Endothelial cell of umbilical vein (primary cell): Measurements from ENCODE around the gene UBE4B.

ENCODE experiments used
- CTCF ChIP-seq, 2 donors: IDR thresholded peaks; 1 replicate in 1 of 2; 2 replicates in 1 of 2; pipeline ENCODE4 v1.5.1; 2011; ENCODE audit warnings: low read length in 2 of 2, mild to moderate bottlenecking in 2 of 2, moderate library complexity in 2 of 2, control low read depth in 1 of 2, inconsistent platforms in 1 of 2, low read depth in 1 of 2; ENCODE audit not compliant: insufficient read depth in 1 of 2; ENCODE audit errors: extremely low read depth in 1 of 2
- MAX ChIP-seq: IDR thresholded peaks from 2 replicates; pipeline ENCODE4 v1.6.1; 2011; ENCODE audit not compliant: insufficient read depth, insufficient read length
- MYC ChIP-seq: IDR thresholded peaks from one replicate; pipeline ENCODE4 v1.6.1; 2011; ENCODE audit warnings: mild to moderate bottlenecking, low read depth, low read length
- POLR2A ChIP-seq: IDR thresholded peaks from 2 replicates; pipeline ENCODE4 v1.6.1; 2012; ENCODE audit warnings: low read depth, mild to moderate bottlenecking, control low read depth, low read length

- no peak for TF ChIP-seq CTCF (IDR thresholded peaks at IDR 0.05; ENCODE audit: extremely low read depth in 1 of 2, insufficient read depth in 1 of 2, low read depth in 1 of 2, low read length in 2 of 2)
- TF ChIP-seq POLR2A, result no peak
- no peak for TF ChIP-seq MYC
- TF ChIP-seq MAX, result no peak
Measured at GRCh38 chr1:10189659-10190058, 156.9 kb downstream of the UBE4B start.
